ENCODE data around the gene FOXO3. TPM values are rescaled to one million over a fixed set of nuclear protein-coding genes. Genes with fewer than 3 reads are reported as not detected.

Gene FOXO3
- total RNA-seq, 1 donor from 2014 or later, result 37.3 TPM

- Histone ChIP-seq H3K36me3 (ENCODE audit: insufficient read depth, low read length) (peaks cover 6% of the 10 kb centered on the region), H3K4me1 (ENCODE audit: insufficient read depth, low read length) (peaks cover 36% of the 10 kb centered on the region), H3K27ac (ENCODE audit: low read depth, low read length) (peak overlapping the region; percentile 71), H2AFZ (ENCODE audit: low read depth, low read length) (no peak overlapping the region), H3K9me3 (ENCODE audit: insufficient read depth, low read depth, low read length) (no peaks in the 10 kb centered on the region), H3K4me3 (ENCODE audit: insufficient read depth, low read depth, low read length) (no peak overlapping the region), H3K9ac (ENCODE audit: low read length) (peak overlapping the region; percentile 47), H3K27me3 (ENCODE audit: insufficient read depth, low read length) (no peaks in the 10 kb centered on the region), H4K20me1 (ENCODE audit: insufficient read depth, low read length) (peaks cover 44% of the 10 kb centered on the region), H3K79me2 (ENCODE audit: insufficient read depth, low read length) (peaks cover 70% of the 10 kb centered on the region), H3K4me2 (ENCODE audit: low read length) (peak overlapping the region; percentile 99)
- H3K27ac Mint-ChIP-seq (ENCODE audit: unreplicated experiment), result peak overlapping the region; percentile 8
- peaks cover 28% of the 10 kb centered on the region for H3K4me1 Mint-ChIP-seq (ENCODE audit: low read depth, unreplicated experiment)
- H3K4me3 Mint-ChIP-seq (ENCODE audit: unreplicated experiment), result peak overlapping the region; percentile 99
- H3K9me3 Mint-ChIP-seq (ENCODE audit: unreplicated experiment), result no peaks in the 10 kb centered on the region
- FAIRE-seq (peak; percentile 99), DNase-seq (ENCODE audit: low read depth) (peak; percentile 99)
- no peaks in the 10 kb centered on the region for H3K27me3 Mint-ChIP-seq (ENCODE audit: low read depth, unreplicated experiment)
- H3K36me3 Mint-ChIP-seq (ENCODE audit: low read depth, unreplicated experiment), result peaks cover 8% of the 10 kb centered on the region
- TF ChIP-seq CTCF (IDR thresholded peaks at IDR 0.05; ENCODE audit: insufficient read depth, low read depth, low read length) (no peak), EZH2 (IDR thresholded peaks at IDR 0.05; ENCODE audit: insufficient read depth, low read length) (no peak)
Measured at GRCh38 chr6:108564178-108564577, 3.5 kb downstream of the FOXO3 start.

GRCh38 chr6:108565091-108565766, 4.5 kb downstream of the FOXO3 start:
- peaks cover 36% of the 10 kb centered on the region for H3K4me1 ChIP-seq (ENCODE audit: insufficient read depth, low read length)
- peaks cover 51% of the 10 kb centered on the region for H4K20me1 ChIP-seq (ENCODE audit: insufficient read depth, low read length)
- peak overlapping the region; percentile 71 for H3K27ac ChIP-seq (ENCODE audit: low read depth, low read length)
- Mint-ChIP-seq H3K4me1 (ENCODE audit: low read depth, unreplicated experiment) (peaks cover 28% of the 10 kb centered on the region), H3K27me3 (ENCODE audit: low read depth, unreplicated experiment) (no peaks in the 10 kb centered on the region), H3K4me3 (ENCODE audit: unreplicated experiment) (peak overlapping the region; percentile 3), H3K9me3 (ENCODE audit: unreplicated experiment) (no peaks in the 10 kb centered on the region), H3K27ac (ENCODE audit: unreplicated experiment) (peak overlapping the region; percentile 8), H3K36me3 (ENCODE audit: low read depth, unreplicated experiment) (peaks cover 13% of the 10 kb centered on the region)
- peaks cover 80% of the 10 kb centered on the region for H3K79me2 ChIP-seq (ENCODE audit: insufficient read depth, low read length)
- H3K27me3 ChIP-seq (ENCODE audit: insufficient read depth, low read length), result no peaks in the 10 kb centered on the region
- peak overlapping the region; percentile 47 for H3K9ac ChIP-seq (ENCODE audit: low read length)
- peak; percentile 49 for FAIRE-seq
- no peak for DNase-seq (ENCODE audit: low read depth)
- H3K4me3 ChIP-seq (ENCODE audit: insufficient read depth, low read depth, low read length), result peak overlapping the region; percentile 5
- H3K4me2 ChIP-seq (ENCODE audit: low read length), result peak overlapping the region; percentile 99
- H3K36me3 ChIP-seq (ENCODE audit: insufficient read depth, low read length), result peaks cover 10% of the 10 kb centered on the region
- H2AFZ ChIP-seq (ENCODE audit: low read depth, low read length), result no peak overlapping the region
- H3K9me3 ChIP-seq (ENCODE audit: insufficient read depth, low read depth, low read length), result no peaks in the 10 kb centered on the region
- TF ChIP-seq CTCF (IDR thresholded peaks at IDR 0.05; ENCODE audit: insufficient read depth, low read depth, low read length), result no peak
- no peak for TF ChIP-seq EZH2 (IDR thresholded peaks at IDR 0.05; ENCODE audit: insufficient read depth, low read length)

GRCh38 chr6:108565893-108566292, 5.2 kb downstream of the FOXO3 start:
- Histone ChIP-seq H3K36me3 (ENCODE audit: insufficient read depth, low read length) (peaks cover 10% of the 10 kb centered on the region), H3K27ac (ENCODE audit: low read depth, low read length) (peak overlapping the region; percentile 71), H3K9ac (ENCODE audit: low read length) (peak overlapping the region; percentile 51), H2AFZ (ENCODE audit: low read depth, low read length) (no peak overlapping the region), H3K9me3 (ENCODE audit: insufficient read depth, low read depth, low read length) (no peaks in the 10 kb centered on the region), H3K4me3 (ENCODE audit: insufficient read depth, low read depth, low read length) (no peak overlapping the region), H3K27me3 (ENCODE audit: insufficient read depth, low read length) (no peaks in the 10 kb centered on the region), H3K79me2 (ENCODE audit: insufficient read depth, low read length) (peaks cover 86% of the 10 kb centered on the region), H3K4me1 (ENCODE audit: insufficient read depth, low read length) (peaks cover 36% of the 10 kb centered on the region), H3K4me2 (ENCODE audit: low read length) (peak overlapping the region; percentile 99), H4K20me1 (ENCODE audit: insufficient read depth, low read length) (peaks cover 56% of the 10 kb centered on the region)
- peak; percentile 53 for DNase-seq (ENCODE audit: low read depth)
- Mint-ChIP-seq H3K9me3 (ENCODE audit: unreplicated experiment) (no peaks in the 10 kb centered on the region), H3K36me3 (ENCODE audit: low read depth, unreplicated experiment) (peaks cover 13% of the 10 kb centered on the region), H3K4me1 (ENCODE audit: low read depth, unreplicated experiment) (peaks cover 28% of the 10 kb centered on the region), H3K4me3 (ENCODE audit: unreplicated experiment) (peak overlapping the region; percentile 2), H3K27me3 (ENCODE audit: low read depth, unreplicated experiment) (no peaks in the 10 kb centered on the region), H3K27ac (ENCODE audit: unreplicated experiment) (no peak overlapping the region)
- no peak for FAIRE-seq
- TF ChIP-seq EZH2 (IDR thresholded peaks at IDR 0.05; ENCODE audit: insufficient read depth, low read length) (no peak), CTCF (IDR thresholded peaks at IDR 0.05; ENCODE audit: insufficient read depth, low read depth, low read length) (no peak)
